ENCODE results near the gene MEG3.

DNA sequence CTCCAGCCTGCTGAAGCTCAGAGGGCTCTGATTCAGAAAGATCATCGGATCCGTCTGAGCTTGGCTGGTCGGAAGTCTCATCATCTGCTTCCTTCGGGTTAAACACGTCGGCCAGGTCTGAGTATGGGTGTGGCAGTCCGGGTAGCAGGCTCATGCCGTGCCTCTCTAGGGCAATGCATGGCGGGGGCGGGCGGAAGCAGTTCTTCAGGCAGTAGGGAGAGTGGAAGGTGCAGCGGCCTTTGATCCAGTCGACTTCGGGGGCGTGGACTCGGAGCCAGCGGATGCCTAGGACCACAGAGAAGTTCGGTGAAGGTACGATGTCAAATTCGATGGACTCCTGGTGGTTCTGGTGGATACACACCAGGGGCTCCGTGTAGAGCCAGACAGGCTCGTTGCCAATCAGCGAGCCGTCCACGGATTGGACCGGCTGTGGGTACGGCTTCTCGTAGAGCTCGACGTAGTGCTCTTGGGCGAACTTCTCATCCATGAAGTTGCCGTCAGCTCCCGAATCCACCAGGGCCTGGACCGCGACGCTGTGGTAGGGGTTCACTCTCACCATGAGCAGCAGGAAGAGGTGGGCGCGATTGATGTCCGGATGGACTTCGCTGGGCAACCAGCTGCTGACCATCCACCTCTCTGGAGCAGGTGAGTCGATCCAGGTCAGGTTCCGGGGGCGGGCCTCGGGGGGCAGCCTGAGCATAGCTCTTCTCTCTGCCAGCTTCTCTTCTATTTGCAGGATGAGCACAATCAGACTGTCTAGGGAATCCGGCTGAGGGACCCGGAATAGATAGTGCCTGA is 57.3 kb downstream of the MEG3 start:
- TF ChIP-seq, protein P1, sequence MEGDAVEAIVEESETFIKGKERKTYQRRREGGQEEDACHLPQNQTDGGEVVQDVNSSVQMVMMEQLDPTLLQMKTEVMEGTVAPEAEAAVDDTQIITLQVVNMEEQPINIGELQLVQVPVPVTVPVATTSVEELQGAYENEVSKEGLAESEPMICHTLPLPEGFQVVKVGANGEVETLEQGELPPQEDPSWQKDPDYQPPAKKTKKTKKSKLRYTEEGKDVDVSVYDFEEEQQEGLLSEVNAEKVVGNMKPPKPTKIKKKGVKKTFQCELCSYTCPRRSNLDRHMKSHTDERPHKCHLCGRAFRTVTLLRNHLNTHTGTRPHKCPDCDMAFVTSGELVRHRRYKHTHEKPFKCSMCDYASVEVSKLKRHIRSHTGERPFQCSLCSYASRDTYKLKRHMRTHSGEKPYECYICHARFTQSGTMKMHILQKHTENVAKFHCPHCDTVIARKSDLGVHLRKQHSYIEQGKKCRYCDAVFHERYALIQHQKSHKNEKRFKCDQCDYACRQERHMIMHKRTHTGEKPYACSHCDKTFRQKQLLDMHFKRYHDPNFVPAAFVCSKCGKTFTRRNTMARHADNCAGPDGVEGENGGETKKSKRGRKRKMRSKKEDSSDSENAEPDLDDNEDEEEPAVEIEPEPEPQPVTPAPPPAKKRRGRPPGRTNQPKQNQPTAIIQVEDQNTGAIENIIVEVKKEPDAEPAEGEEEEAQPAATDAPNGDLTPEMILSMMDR (IDR thresholded peaks at IDR 0.05; ENCODE audit: insufficient read depth, low read length, poor library complexity, severe bottlenecking) = no peak
- TF ChIP-seq EZH2phosphoT487 (conservative IDR thresholded peaks at IDR 0.05; ENCODE audit: low read length) = no peak
